ENCODE measurements around the gene TNFRSF21.

TNFRSF21 gene

DNA sequence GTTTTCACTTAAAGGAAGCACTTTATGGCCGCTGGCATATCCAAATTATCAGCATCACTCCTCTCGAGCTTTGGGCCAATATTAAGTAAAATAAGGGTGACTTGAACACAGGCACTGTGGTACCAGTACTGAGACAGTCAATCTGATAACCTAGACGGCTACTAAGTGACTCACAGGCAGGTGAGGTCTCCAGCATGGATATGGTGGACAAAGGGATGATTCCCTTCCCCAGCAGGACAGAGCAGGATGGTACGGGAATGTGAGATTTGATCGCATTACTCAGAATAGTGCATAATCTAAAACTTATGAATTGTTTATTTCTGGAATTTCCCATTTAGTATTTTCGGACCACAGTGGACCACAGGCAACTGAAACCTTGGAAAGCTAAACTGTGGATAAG, 55.7 kb downstream of the TNFRSF21 start:
- no peak for DNase-seq (ENCODE audit: low read depth in 2 of 2, low spot score in 1 of 2)

- no peak for DNase-seq (ENCODE audit: low read depth in 2 of 2, low spot score in 1 of 2)
Observed at GRCh38 chr6:47253136-47253535, 56.6 kb downstream of the TNFRSF21 start.

- no peak for DNase-seq (ENCODE audit: low read depth in 2 of 2, low spot score in 1 of 2)
Observed at GRCh38 chr6:47252633-47253032, 57.1 kb downstream of the TNFRSF21 start.

- DNase-seq (ENCODE audit: low read depth in 2 of 2, low spot score in 1 of 2) = no peak
Observed at GRCh38 chr6:47251396-47251795, 58.3 kb downstream of the TNFRSF21 start.

DNA sequence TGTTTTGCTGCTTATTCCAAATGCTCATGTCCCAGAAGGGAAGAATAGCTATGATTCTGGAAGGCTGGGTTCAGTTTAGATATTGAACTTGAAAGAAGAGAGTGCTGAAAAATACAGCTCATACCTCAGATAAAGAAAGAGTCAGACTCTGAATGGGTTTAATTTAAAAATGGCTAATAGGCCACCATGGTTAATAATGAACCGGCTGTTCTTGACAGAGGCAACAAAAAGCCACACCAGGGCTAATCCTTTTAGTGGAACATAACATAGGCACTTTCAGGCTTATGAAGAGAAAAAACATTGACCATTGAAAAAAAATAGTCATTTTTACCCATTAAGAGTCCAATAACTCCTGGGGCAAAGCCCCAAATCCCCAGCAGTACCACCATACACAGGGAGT, 59.4 kb downstream of the TNFRSF21 start:
- no peak for DNase-seq (ENCODE audit: low read depth in 2 of 2, low spot score in 1 of 2)

GRCh38 chr6:47248446-47248845, 61.3 kb downstream of the TNFRSF21 start:
- no peak for DNase-seq (ENCODE audit: low read depth in 2 of 2, low spot score in 1 of 2)

- no peak for DNase-seq (ENCODE audit: low read depth in 2 of 2, low spot score in 1 of 2)
Observed at GRCh38 chr6:47247227-47247797, 62.4 kb downstream of the TNFRSF21 start.

DNA sequence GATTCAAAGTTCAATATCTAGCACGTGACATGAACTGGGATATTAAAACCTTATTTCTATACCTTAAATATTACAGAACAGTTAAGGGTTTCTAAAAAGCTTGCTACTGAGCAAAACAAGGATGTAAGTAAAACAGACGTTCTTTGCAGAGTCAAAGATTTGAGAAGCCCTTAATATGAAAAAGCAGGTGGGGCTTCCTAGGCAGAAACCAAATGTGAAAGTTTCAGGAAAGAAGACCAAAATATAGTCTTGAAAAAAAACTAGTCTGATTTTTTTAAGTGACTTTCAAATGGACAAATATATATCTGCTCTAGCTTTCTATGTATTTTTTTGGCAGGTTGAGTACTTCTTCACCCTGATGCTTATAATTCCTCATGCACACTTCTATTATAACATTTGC, 63.2 kb downstream of the TNFRSF21 start:
- no peak for DNase-seq (ENCODE audit: low read depth in 2 of 2, low spot score in 1 of 2)

DNA sequence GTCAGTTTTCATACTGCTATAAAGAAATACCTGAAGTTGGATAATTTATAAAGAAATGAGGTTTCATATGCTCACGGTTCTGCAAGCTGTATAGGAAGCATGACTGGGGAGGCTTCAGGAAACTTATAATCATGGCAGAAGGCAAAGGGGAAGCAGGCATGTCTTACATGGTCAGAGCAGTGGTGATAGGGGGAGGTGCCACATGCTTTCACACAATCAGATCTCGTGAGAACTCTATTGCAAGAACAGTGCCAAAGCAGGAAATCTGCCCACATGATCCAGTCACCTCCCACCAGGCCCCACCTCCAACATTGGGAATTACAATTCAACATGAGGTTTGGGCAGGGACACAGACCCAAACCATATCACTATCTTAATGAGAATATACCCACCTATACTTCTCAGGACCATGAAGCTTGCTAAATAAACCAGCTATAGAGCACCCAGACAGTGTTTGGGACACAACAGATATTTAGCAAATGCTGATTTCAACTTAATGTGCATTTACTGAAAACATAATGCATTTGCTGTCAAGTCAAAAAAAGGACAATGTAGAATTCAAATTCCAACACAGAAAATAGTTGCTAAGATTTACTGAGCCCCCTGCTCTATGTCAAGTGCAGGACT, 63.8 kb downstream of the TNFRSF21 start:
- DNase-seq (ENCODE audit: low read depth in 2 of 2, low spot score in 1 of 2) = no peak

GRCh38 chr6:47242483-47243386, 67.0 kb downstream of the TNFRSF21 start:
- peak; percentile 2 to 17 for DNase-seq (ENCODE audit: low read depth in 2 of 2, low spot score in 1 of 2)

GRCh38 chr6:47241742-47242482, 67.8 kb downstream of the TNFRSF21 start:
- no peak for DNase-seq (ENCODE audit: low read depth in 2 of 2, low spot score in 1 of 2)

GRCh38 chr6:47240277-47240890, 69.3 kb downstream of the TNFRSF21 start:
- DNase-seq (ENCODE audit: low read depth in 2 of 2, low spot score in 1 of 2) = no peak

DNA sequence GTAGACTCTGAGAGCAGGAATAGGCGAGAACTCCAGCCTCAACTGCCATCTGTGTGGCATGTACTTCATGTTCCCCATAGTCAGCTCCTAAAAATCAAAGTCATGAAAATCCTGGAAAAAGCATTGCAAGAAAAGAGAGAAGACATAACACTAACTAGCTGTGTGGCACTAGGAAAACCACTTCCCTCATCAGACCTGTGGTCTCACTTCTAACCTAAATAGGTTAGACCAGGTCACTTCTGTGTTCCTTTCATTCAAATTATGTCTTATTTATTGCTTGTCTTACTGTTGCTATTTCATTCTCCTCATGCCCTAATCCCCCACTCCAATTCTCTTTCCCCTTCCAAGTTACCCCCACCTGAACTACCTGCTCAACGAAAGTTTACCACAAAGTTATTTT, 70.2 kb downstream of the TNFRSF21 start:
- no peak for DNase-seq (ENCODE audit: low read depth in 2 of 2, low spot score in 1 of 2)

DNA sequence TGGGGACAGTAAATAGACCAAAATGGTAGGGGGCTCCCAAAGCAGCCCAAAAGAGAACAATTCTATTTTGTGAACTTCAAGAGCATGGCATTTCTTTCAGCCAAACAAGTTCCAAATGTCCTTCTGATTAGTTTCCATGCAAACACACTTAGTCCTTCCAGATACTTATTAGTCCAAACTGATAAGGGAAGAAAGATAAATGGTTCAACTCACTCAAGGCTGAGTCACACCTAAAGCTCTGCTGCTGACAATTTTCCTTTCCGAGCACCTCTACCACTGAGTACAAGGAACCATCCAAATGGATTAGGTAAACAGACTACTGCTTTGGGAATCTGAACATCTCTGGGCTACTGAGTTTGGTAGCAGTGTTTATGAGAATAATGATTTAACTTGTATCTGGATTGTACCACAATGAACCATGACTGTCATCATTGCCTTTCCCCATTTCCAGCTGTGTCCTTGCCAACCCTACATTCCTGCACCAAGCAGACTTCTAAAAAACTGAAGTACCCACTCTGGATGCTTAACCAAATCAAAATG, 71.2 kb downstream of the TNFRSF21 start:
- DNase-seq (ENCODE audit: low read depth in 2 of 2, low spot score in 1 of 2) = no peak

DNA sequence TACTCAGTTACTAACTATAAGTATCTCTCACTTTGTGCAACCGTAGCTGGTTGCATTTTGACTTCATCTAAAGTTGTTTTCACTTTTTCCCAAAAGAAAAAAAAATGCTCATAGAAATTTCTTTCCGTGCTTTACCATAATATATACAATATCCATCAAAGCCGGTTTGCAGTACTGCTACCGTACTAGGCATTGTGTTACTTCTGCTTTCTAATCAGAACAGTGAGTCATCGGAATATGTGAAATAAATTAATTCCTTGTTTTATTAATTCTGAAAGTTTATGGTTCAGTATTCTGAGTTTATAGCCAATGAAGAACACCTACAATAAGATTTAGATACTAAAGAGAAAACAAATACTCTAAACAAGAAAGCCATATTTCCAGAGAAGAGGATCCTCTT, 72.5 kb downstream of the TNFRSF21 start:
- DNase-seq (ENCODE audit: low read depth in 2 of 2, low spot score in 1 of 2) = no peak

GRCh38 chr6:47235964-47236760, 73.5 kb downstream of the TNFRSF21 start:
- DNase-seq (ENCODE audit: low read depth in 2 of 2, low spot score in 1 of 2) = no peak

- no peak for DNase-seq (ENCODE audit: low read depth in 2 of 2, low spot score in 1 of 2)
Observed at GRCh38 chr6:47235421-47235820, 74.3 kb downstream of the TNFRSF21 start.

DNA sequence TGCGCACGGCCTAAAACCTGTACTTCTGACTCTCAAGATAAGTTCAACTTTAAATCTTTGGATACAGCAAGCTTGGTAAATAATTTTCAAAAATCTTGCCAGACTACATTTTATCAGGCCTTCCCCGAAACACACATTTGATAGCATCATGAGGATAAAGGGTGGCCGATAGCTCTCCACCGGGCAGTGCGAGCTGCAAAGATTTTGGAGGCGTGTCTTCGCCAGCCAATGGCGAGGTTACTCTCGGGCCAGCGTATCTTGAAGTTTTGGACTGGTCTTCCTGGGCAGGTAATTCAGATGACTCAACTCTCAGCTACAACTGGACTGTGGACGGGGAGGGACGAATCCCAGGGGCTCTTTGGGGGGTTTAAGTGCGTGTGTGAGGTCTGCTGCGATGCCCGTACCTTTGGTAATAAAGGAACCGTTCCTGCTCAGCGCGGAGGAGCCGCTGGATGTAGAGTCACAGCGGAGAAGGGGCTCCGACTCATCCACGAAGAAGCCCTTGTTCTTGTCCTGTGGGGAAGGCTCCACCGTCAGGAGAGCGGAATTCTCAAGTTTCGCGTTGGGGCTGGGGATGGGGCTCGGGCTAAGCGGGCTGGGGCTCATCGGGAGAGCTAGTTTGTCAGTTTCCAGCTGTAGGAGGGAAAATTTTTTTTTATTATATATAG, 75.3 kb downstream of the TNFRSF21 start:
- no peak for DNase-seq (ENCODE audit: low read depth in 2 of 2, low spot score in 1 of 2)

DNA sequence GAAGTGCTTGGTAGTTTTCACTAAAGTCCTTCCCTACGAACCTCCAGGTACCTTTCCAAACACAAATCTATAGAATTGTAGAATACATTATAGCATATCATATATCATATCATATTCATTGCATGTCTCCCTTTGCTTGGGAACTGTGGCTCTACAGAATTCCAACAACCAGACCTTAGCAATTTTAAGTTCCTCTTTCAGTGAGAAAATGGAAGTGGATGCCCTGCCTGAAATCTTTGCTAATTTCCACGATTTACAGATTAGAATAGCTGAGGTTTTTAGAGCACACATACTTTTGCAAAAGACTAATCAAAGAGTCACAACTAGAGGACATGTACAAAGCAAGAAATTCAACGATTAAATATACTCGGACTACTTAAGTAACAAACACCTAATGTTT, 78.6 kb downstream of the TNFRSF21 start:
- no peak for DNase-seq (ENCODE audit: low read depth in 2 of 2, low spot score in 1 of 2)

DNA sequence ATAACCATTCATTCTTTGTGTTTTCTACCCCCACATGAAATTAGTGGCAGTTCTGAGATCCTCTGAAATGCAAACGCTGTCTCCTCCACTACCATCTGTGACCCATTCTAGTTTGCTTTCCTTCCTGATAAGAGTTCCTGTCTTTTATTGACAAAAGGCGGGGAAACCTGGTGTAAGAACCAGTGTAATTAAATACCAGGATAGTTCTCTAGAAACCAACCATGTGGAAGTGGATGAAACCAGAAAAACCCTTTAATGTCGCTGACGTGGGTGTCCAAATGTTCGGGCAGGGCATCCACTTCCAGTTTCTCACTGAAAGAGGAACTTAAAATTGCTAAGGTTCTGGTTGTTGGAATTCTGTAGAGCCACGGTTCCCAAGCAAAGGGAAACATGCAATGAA, 79.1 kb downstream of the TNFRSF21 start:
- DNase-seq (ENCODE audit: low read depth in 2 of 2, low spot score in 1 of 2) = no peak

All from stimulated activated CD8-positive, alpha-beta memory T cell treated with anti-CD3 and anti-CD28 coated beads, Interleukin-4, amount 100 ng/mL, for 4 hours (primary cell).